Keratinocyte (primary cell): Measurements from ENCODE around the gene IRGC. TPM values are rescaled to one million over a fixed set of nuclear protein-coding genes. Genes with fewer than 3 reads are reported as not detected.

Experiments
- DNase-seq: peaks from one replicate; pipeline ENCODE4 v3.0.0-alpha.2; 2011; ENCODE audit warnings: low read depth, missing footprints, low spot score
- FAIRE-seq: peaks from 2 replicates; lab custom pipeline; 2011; peaks lifted over from hg19 to GRCh38; lab: Jason Lieb, UNC
- H2AFZ ChIP-seq: 2 replicates; pipeline ENCODE4 v1.6.0; 2012; ENCODE audit warnings: low read length, control low read depth, inconsistent platforms; ENCODE audit not compliant: control insufficient read depth
- H3K27ac ChIP-seq: 2 replicates; pipeline ENCODE4 v1.5.1; 2011; ENCODE audit warnings: low read length; ENCODE audit not compliant: control insufficient read depth, insufficient read depth
- H3K27me3 ChIP-seq: 3 replicates; pipeline ENCODE4 v1.6.0; 2011; ENCODE audit warnings: low read length; ENCODE audit not compliant: control insufficient read depth, insufficient read depth; ENCODE audit errors: extremely low read depth
- H3K36me3 ChIP-seq, 2 experiments: 2 replicates in 1 of 2; 3 replicates in 1 of 2; pipeline ENCODE4 v1.5.1; 2011; ENCODE audit warnings: low read length in 2 of 2, mild to moderate bottlenecking in 1 of 2; ENCODE audit not compliant: control insufficient read depth in 2 of 2, insufficient read depth in 2 of 2; ENCODE audit errors: extremely low read depth in 1 of 2
- H3K4me1 ChIP-seq: 3 replicates; pipeline ENCODE4 v1.5.1; 2011; ENCODE audit warnings: low read length; ENCODE audit not compliant: control insufficient read depth, insufficient read depth; ENCODE audit errors: extremely low read depth
- H3K4me2 ChIP-seq: 3 replicates; pipeline ENCODE4 v1.6.0; 2011; ENCODE audit warnings: low read depth, low read length; ENCODE audit not compliant: control insufficient read depth, insufficient read depth; ENCODE audit errors: extremely low read depth
- H3K4me3 ChIP-seq, 3 experiments: fragments of 200-600 bp in 1 of 3; sonication (generic) in 1 of 3; 2 replicates in 2 of 3; 3 replicates in 1 of 3; pipeline ENCODE4 v1.5.1; 2011 to 2016; ENCODE audit warnings: low read length in 3 of 3, mild to moderate bottlenecking in 3 of 3, control low read depth in 2 of 3, inconsistent platforms in 1 of 3, low read depth in 1 of 3, mixed read lengths in 1 of 3, mixed run types in 1 of 3, moderate library complexity in 1 of 3; ENCODE audit not compliant: control insufficient read depth in 2 of 3, insufficient read depth in 2 of 3; ENCODE audit errors: extremely low read depth in 1 of 3
- H3K79me2 ChIP-seq: 2 replicates; pipeline ENCODE4 v1.6.0; 2012; ENCODE audit warnings: low read length; ENCODE audit not compliant: control insufficient read depth, insufficient read depth
- H3K9ac ChIP-seq: 3 replicates; pipeline ENCODE4 v1.6.0; 2011; ENCODE audit warnings: low read length; ENCODE audit not compliant: control insufficient read depth, insufficient read depth; ENCODE audit errors: extremely low read depth
- H3K9me1 ChIP-seq: 3 replicates; pipeline ENCODE4 v1.6.0; 2011; ENCODE audit warnings: low read length; ENCODE audit not compliant: control insufficient read depth, insufficient read depth; ENCODE audit errors: extremely low read depth
- H3K9me3 ChIP-seq: 2 replicates; pipeline ENCODE4 v1.5.1; 2012; ENCODE audit warnings: low read depth, low read length; ENCODE audit not compliant: control insufficient read depth
- H4K20me1 ChIP-seq: 3 replicates; pipeline ENCODE4 v1.6.0; 2011; ENCODE audit warnings: low read length; ENCODE audit not compliant: control insufficient read depth, insufficient read depth; ENCODE audit errors: extremely low read depth
- EZH2 ChIP-seq: IDR thresholded peaks from one replicate; pipeline ENCODE4 v1.6.1; 2012; ENCODE audit warnings: inconsistent platforms, mild to moderate bottlenecking, low read length, moderate library complexity
- dilution Hi-C: fragments of 300-500 bp; cut with MboI; formaldehyde crosslinking; loops from one replicate; pipeline ENCODE4 v1.7.0; 2020; ENCODE audit warnings: low sequenced_read_pairs; ENCODE audit not compliant: extremely low pct_ligation_motif_present
- polyA plus RNA-seq, 5 experiments: library from polyadenylated mRNA; depleted of rRNA in 3 of 5; stranded (reverse) in 3 of 5; stranded (forward) in 1 of 5; unstranded in 1 of 5; fragments of >200 nt; gene quantifications; 1 replicate in 1 of 5; 2 replicates in 3 of 5; 3 replicates in 1 of 5; pipeline versions ENCODE4 v1.2.1 to v1.2.3, GENCODE V29; 2011 to 2012; ENCODE audit warnings: missing spikeins in 2 of 5, low read depth in 1 of 5, low replicate concordance in 1 of 5
- TF ChIP-seq, protein P1 (sequence below), 3 experiments: IDR thresholded peaks in 1 of 3; conservative IDR thresholded peaks in 1 of 3; optimal IDR thresholded peaks in 1 of 3; 2 replicates in 2 of 3; 3 replicates in 1 of 3; pipeline versions ENCODE3 to v1.5.1; 2011; ENCODE audit warnings: low read length in 3 of 3, mild to moderate bottlenecking in 3 of 3, moderate library complexity in 2 of 3, control low read depth in 1 of 3, inconsistent platforms in 1 of 3; ENCODE audit not compliant: insufficient read depth in 2 of 3; ENCODE audit errors: extremely low read depth in 1 of 3

The IRGC gene
- polyA plus RNA-seq, 1 donor (not counting 4 experiments of a cell fraction or from before 2014, with no cell fraction given): not detected

DNA sequence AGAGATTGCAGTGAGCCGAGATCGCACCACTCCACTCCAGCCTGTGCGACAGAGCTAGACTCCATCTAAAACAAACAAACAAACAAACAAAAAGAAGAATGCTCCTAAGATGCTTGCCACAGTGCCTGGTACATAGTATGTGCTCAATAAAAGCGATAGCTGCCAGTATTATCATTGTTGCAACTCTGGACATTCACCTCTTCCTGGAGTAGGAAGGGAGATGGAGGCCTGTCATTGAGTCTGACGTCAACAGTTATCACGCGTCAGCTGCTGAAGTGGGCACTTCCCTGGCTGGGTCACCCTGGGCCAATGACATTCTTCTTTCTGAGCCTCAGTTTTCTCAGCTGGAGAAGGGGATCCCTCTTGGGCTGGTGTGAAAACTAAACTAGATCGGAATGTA lies 41.7 kb upstream of the IRGC start:
- Histone ChIP-seq H3K36me3 (no peaks in the 10 kb centered on the region), H4K20me1 (no peaks in the 10 kb centered on the region), H3K9me1 (peaks cover 2% of the 10 kb centered on the region), H3K4me1 (peaks cover 28% of the 10 kb centered on the region), H2AFZ (no peak overlapping the region), H3K4me2 (peak overlapping the region; percentile 88), H3K79me2 (peaks cover 2% of the 10 kb centered on the region), H3K27me3 (no peaks in the 10 kb centered on the region), H3K27ac (peak overlapping the region; percentile 98), H3K4me3 (no peak overlapping the region), H3K9me3 (no peaks in the 10 kb centered on the region), H3K9ac (peak overlapping the region; percentile 95)
- dilution Hi-C loops: no loop called here
- FAIRE-seq (no peak), DNase-seq (no peak)
- no peak for TF ChIP-seq EZH2
- TF ChIP-seq, protein P1, sequence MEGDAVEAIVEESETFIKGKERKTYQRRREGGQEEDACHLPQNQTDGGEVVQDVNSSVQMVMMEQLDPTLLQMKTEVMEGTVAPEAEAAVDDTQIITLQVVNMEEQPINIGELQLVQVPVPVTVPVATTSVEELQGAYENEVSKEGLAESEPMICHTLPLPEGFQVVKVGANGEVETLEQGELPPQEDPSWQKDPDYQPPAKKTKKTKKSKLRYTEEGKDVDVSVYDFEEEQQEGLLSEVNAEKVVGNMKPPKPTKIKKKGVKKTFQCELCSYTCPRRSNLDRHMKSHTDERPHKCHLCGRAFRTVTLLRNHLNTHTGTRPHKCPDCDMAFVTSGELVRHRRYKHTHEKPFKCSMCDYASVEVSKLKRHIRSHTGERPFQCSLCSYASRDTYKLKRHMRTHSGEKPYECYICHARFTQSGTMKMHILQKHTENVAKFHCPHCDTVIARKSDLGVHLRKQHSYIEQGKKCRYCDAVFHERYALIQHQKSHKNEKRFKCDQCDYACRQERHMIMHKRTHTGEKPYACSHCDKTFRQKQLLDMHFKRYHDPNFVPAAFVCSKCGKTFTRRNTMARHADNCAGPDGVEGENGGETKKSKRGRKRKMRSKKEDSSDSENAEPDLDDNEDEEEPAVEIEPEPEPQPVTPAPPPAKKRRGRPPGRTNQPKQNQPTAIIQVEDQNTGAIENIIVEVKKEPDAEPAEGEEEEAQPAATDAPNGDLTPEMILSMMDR (optimal IDR thresholded peaks at IDR 0.05 in 1 of 3, IDR thresholded peaks at IDR 0.05 in 1 of 3, conservative IDR thresholded peaks at IDR 0.05 in 1 of 3; ENCODE audit: extremely low read depth in 1 of 3, insufficient read depth in 2 of 3, low read length in 3 of 3): no peak

DNA sequence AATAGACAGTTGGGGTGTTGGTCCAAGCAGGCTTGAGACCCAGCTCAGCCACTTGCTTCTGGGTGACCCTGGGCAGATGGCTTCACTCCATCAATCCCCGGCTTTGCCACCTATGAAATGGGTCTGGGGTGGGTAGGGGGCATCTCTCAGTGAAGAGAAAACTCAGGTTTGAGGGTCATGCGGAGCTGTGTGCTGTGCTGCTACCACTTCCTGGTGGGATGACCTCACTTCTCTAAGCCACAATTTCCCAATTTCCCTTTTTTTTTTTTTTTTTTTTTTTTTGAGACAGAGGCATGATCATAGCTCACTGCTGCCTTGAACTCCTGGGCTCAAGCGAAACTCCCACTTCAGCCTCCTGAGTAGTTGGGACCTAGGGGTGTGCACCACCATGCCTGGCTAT lies 41.3 kb upstream of the IRGC start:
- peak overlapping the region; percentile 98 for H3K27ac ChIP-seq
- H3K79me2 ChIP-seq: peaks cover 2% of the 10 kb centered on the region
- H3K9me1 ChIP-seq: peaks cover 2% of the 10 kb centered on the region
- peak overlapping the region in 1 of 3 experiments; percentile 66 for H3K4me3 ChIP-seq
- dilution Hi-C loops: no loop called here
- H3K27me3 ChIP-seq: no peaks in the 10 kb centered on the region
- peak overlapping the region; percentile 95 for H3K9ac ChIP-seq
- H3K36me3 ChIP-seq: no peaks in the 10 kb centered on the region
- peaks cover 28% of the 10 kb centered on the region for H3K4me1 ChIP-seq
- no peak for DNase-seq
- H2AFZ ChIP-seq: no peak overlapping the region
- H3K4me2 ChIP-seq: peak overlapping the region; percentile 88
- H3K9me3 ChIP-seq: no peaks in the 10 kb centered on the region
- no peaks in the 10 kb centered on the region for H4K20me1 ChIP-seq
- FAIRE-seq: no peak
- TF ChIP-seq EZH2: no peak
- TF ChIP-seq, protein P1 (optimal IDR thresholded peaks at IDR 0.05 in 1 of 3, IDR thresholded peaks at IDR 0.05 in 1 of 3, conservative IDR thresholded peaks at IDR 0.05 in 1 of 3; ENCODE audit: extremely low read depth in 1 of 3, insufficient read depth in 2 of 3, low read length in 3 of 3): no peak
